ENCODE data around the gene KIAA1210.

DNA sequence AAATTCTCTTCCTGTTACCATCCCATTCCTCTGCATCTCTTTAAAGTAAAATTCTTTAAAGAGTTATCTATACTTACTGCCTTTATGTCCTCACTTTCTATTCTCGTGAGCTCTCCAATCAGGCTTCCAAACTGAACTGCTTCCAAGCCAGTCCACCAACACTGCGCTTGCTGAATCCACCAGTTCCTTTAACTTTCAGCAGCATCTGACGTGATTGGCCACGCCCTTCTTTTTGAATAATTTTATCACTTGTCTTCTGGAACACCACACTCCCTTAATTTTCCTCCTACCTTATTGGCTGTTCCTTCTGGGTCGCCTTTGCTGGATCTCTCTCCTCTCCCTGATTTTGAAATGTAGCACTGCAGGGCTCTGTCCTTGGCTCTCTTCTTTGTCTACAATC is at the start of gene KIAA1210:
- TF ChIP-seq SPI1 (IDR thresholded peaks at IDR 0.05; ENCODE audit: low read depth, low read length): no peak
- no peak for TF ChIP-seq POLR2AphosphoS5 (IDR thresholded peaks at IDR 0.05; ENCODE audit: low read depth, low read length)
- TF ChIP-seq POLR2A (IDR thresholded peaks at IDR 0.05; ENCODE audit: low read depth, low read length): no peak
- no peak for TF ChIP-seq TAF1 (IDR thresholded peaks at IDR 0.05; ENCODE audit: low read depth, low read length)

Data from GM12891 (cell line).